Measurements from ENCODE around the gene RITA1. TPM values are rescaled to one million over a fixed set of nuclear protein-coding genes. Genes with fewer than 3 reads are reported as not detected.

Gene RITA1
- total and polyA plus RNA-seq, 4 donors = 10.6 to 18.1 (median 14.9) TPM

- Histone ChIP-seq H3K27me3 (ENCODE audit: control insufficient read depth in 4 of 4, insufficient read depth in 4 of 4, low read length in 3 of 4) (no peaks in the 10 kb centered on the region), H3K27ac (ENCODE audit: low read depth in 1 of 2, low read length in 2 of 2) (no peak overlapping the region), H3K4me1 (ENCODE audit: control insufficient read depth in 4 of 4, insufficient read depth in 4 of 4, low read length in 3 of 4) (peaks cover 0 to 5% (median 0%) of the 10 kb centered on the region in 4 donors), H3K9ac (ENCODE audit: low read depth in 1 of 2, low read length in 2 of 2) (no peak overlapping the region), H3K36me3 (ENCODE audit: control insufficient read depth in 4 of 4, insufficient read depth in 3 of 4, low read depth in 1 of 4, low read length in 3 of 4) (no peaks in the 10 kb centered on the region), H3K4me3 (ENCODE audit: low read depth in 1 of 3, low read length in 3 of 3) (no peak overlapping the region), H3K9me3 (ENCODE audit: control insufficient read depth in 4 of 4, low read length in 3 of 4) (no peaks in the 10 kb centered on the region)
- no peak for DNase-seq (ENCODE audit: low spot score)
- TF ChIP-seq MAX (IDR thresholded peaks at IDR 0.05) (no peak), RAD21 (IDR thresholded peaks at IDR 0.05) (no peak), GABPA (IDR thresholded peaks at IDR 0.05 in 1 of 2, conservative IDR thresholded peaks at IDR 0.05 in 1 of 2) (no peak), EGR1 (IDR thresholded peaks at IDR 0.05; ENCODE audit: low read depth in 2 of 2) (no peak), ATF3 (IDR thresholded peaks at IDR 0.05) (no peak), HNF4A (conservative IDR thresholded peaks at IDR 0.05) (no peak), FOXA1 (IDR thresholded peaks at IDR 0.05) (no peak), FOXA2 (IDR thresholded peaks at IDR 0.05) (no peak), NR2F2 (IDR thresholded peaks at IDR 0.05) (no peak), YY1 (IDR thresholded peaks at IDR 0.05) (no peak), REST (IDR thresholded peaks at IDR 0.05) (no peak), TAF1 (conservative IDR thresholded peaks at IDR 0.05) (no peak), SP1 (IDR thresholded peaks at IDR 0.05) (no peak), RXRA (IDR thresholded peaks at IDR 0.05) (no peak), HNF4G (IDR thresholded peaks at IDR 0.05) (no peak), JUND (IDR thresholded peaks at IDR 0.05) (no peak), CTCF (IDR thresholded peaks at IDR 0.05; ENCODE audit: low read depth, low read length, missing input control) (no peak), ZBTB33 (IDR thresholded peaks at IDR 0.05) (no peak)
- 78% methylated on average over 8 of the region's 8 CpGs for WGBS
Measured at GRCh38 chr12:113203852-113204760, 18.6 kb downstream of the RITA1 start.
